Sigmoid colon (tissue), 7 donors: ENCODE measurements around the gene GAL3ST2. TPM values are rescaled to one million over a fixed set of nuclear protein-coding genes. Genes with fewer than 3 reads are reported as not detected.
"Not testable (repeated sequence)": the region's sequence is repeated elsewhere in the genome, so short reads cannot be mapped to it uniquely, and the experiment has no call there.

ENCODE experiments used
- DNase-seq: peaks from one replicate; pipeline ENCODE4 v3.0.0-alpha.2; 2019
- H3K27ac ChIP-seq, 4 donors: fragments of 200-600 bp; sonication (generic); one replicate each; pipeline ENCODE4 v1.5.1; 2016 to 2019; ENCODE audit warnings: mild to moderate bottlenecking in 1 of 4
- H3K27me3 ChIP-seq, 3 donors: fragments of 200-600 bp; sonication (generic); one replicate each; pipeline ENCODE4 v1.5.1; 2019; ENCODE audit warnings: mild to moderate bottlenecking in 1 of 3
- H3K36me3 ChIP-seq, 4 donors: fragments of 200-600 bp; sonication (generic); one replicate each; pipeline ENCODE4 v1.5.1; 2016 to 2019
- H3K4me1 ChIP-seq, 4 donors: fragments of 200-600 bp; sonication (generic); one replicate each; pipeline ENCODE4 v1.5.1; 2017 to 2019
- H3K4me3 ChIP-seq, 4 donors: fragments of 200-600 bp; sonication (generic); one replicate each; pipeline ENCODE4 v1.5.1; 2017 to 2019; ENCODE audit warnings: mild to moderate bottlenecking in 2 of 4, moderate library complexity in 1 of 4
- H3K9me3 ChIP-seq, 4 donors: fragments of 200-600 bp in 3 of 4; sonication (generic) in 3 of 4; one replicate each; pipeline versions ENCODE4 v1.5.1 to v1.6.1; 2013 to 2019
- CTCF ChIP-seq, 4 experiments: fragments of 450-650 bp in 3 of 4; fragments of 200-600 bp in 1 of 4; IDR thresholded peaks; one replicate each; pipeline ENCODE4 v1.5.1; 2016 to 2019; ENCODE audit warnings: antibody characterized with exemption in 4 of 4, mild to moderate bottlenecking in 3 of 4, moderate library complexity in 2 of 4
- EP300 ChIP-seq, 4 donors: sonication (generic); formaldehyde crosslinking; IDR thresholded peaks; one replicate each; pipeline ENCODE4 v1.6.1; 2017; ENCODE audit warnings: antibody characterized with exemption in 4 of 4
- POLR2A ChIP-seq, 2 donors: fragments of 450-650 bp; IDR thresholded peaks; one replicate each; pipeline ENCODE4 v1.6.1; 2016; ENCODE audit warnings: antibody characterized with exemption in 2 of 2, mild to moderate bottlenecking in 2 of 2, moderate library complexity in 2 of 2
- POLR2AphosphoS5 ChIP-seq, 4 donors: sonication (generic); formaldehyde crosslinking; IDR thresholded peaks; one replicate each; pipeline ENCODE4 v1.6.1; 2017; ENCODE audit warnings: antibody characterized with exemption in 4 of 4
- WGBS, 2 donors: extraction: QIAGEN DNeasy Blood & Tissue Kit; methylation state at CpG; one replicate each; pipeline ENCODE4 v1.1.7; 2013; 5-methylcytosine and 5-hydroxymethylcytosine counted together
- intact Hi-C: fragments of 100-400 bp; cut with DNase I; formaldehyde crosslinking; loops from one replicate; pipeline ENCODE4 v1.15.1; 2023
- polyA plus RNA-seq, 3 donors: library from polyadenylated mRNA; stranded (reverse); fragments of 200-250 nt; gene quantifications; one replicate each; pipeline ENCODE4 v1.2.3, GENCODE V29; 2013
- total RNA-seq, 4 donors: library from RNA; depleted of rRNA; stranded (reverse); fragments of >200 nt; gene quantifications; one replicate each; pipeline ENCODE4 v1.1.0, GENCODE V29; 2016
- donor health status: healthy with polysubstance abuse.
- donor health status: Bipolar disorder and iron deficiency.
- donor health status: healthy.

GAL3ST2 gene
- total and polyA plus RNA-seq, 7 donors = 0.33 to 13.6 (median 3.0) TPM; not detected in 2

GRCh38 chr2:241777686-241778627 lies 1.3 kb downstream of the GAL3ST2 start:
- Histone ChIP-seq H3K9me3 (no peaks in the 10 kb centered on the region), H3K27me3 (peaks cover 0 to 44% (median 35%) of the 10 kb centered on the region in 3 donors), H3K36me3 (no peaks in the 10 kb centered on the region), H3K4me3 (no peak overlapping the region), H3K27ac (no peak overlapping the region), H3K4me1 (no peaks in the 10 kb centered on the region)
- TF ChIP-seq CTCF (IDR thresholded peaks at IDR 0.05) (no peak), POLR2AphosphoS5 (IDR thresholded peaks at IDR 0.05) (no peak), POLR2A (IDR thresholded peaks at IDR 0.05) (no peak), EP300 (IDR thresholded peaks at IDR 0.05) (no peak)
- 14 to 68% methylated on average over 21 of the region's 21 CpGs for WGBS, 2 donors
- intact Hi-C loops = no loop called here
- peak; percentile 46 for DNase-seq

DNA sequence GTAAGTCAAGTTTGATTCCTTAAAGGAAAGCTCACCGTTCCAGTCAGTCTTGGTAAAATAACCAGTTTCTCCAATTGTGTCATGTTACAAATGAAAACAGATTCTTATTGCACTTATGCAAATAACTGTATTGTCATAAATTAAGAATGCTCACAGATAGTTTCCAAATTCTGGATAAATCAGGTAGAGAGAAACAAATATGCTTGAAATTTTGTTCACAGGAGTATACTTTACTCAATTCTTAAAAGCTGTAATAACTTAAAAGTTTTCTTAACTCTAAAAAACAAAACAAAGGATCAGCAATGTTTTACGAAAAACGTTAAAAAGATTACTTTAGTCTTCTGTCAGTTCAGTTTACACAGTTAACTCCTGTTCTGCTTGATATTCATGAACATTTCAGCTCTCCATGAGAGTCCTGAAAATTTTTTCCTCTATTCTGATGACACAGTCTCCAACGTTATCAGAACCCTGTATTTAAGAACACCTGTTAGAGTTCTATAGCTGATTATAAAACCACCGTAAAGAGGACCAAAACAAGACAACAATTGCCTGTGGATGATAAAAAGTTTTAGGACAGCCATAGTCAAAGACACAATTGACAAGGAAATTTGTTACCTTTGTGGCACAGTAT lies 4.4 kb downstream of the GAL3ST2 start:
- TF ChIP-seq CTCF (IDR thresholded peaks at IDR 0.05) (no peak), POLR2A (IDR thresholded peaks at IDR 0.05) (no peak), EP300 (IDR thresholded peaks at IDR 0.05) (no peak), POLR2AphosphoS5 (IDR thresholded peaks at IDR 0.05) (no peak)
- H3K4me3 ChIP-seq = no peak overlapping the region
- no peaks in the 10 kb centered on the region for H3K9me3 ChIP-seq
- no peaks in the 10 kb centered on the region for H3K36me3 ChIP-seq
- peaks cover 0 to 14% (median 7%) of the 10 kb centered on the region in 3 donors for H3K27me3 ChIP-seq
- WGBS, 2 donors = 54 to 82% methylated on average over 5 of the region's 5 CpGs
- DNase-seq = no peak
- no peak overlapping the region for H3K27ac ChIP-seq
- intact Hi-C loops = no loop called here
- H3K4me1 ChIP-seq = no peaks in the 10 kb centered on the region

- H3K4me3 ChIP-seq, intact Hi-C loops, H3K4me1 ChIP-seq, DNase-seq, H3K27ac ChIP-seq, H3K9me3 ChIP-seq, H3K27me3 ChIP-seq, H3K36me3 ChIP-seq: not testable (repeated sequence)
- 93 to 94% methylated on average over 3 of the region's 3 CpGs for WGBS, 2 donors
Observed at GRCh38 chr2:241782053-241782452, 5.4 kb downstream of the GAL3ST2 start.

DNA sequence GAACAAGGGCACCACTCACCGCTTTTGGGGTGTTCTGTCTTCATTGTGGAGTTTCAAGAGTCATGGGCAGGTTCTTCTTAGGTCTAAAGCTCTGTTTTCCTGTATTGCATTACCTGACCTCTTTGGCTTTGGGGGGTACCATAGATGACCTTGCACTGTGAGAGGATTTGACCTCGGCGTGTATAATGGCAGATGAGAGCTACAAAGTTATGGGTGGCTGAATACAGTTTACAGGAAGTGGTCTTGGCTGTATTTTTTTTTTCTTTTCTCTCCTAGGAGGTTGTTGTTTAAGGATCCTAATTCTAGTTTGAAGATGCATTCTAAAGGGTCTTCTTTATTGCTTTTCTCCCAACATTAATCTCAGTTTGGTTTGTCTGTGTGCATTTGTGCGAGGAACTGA lies 11.5 kb downstream of the GAL3ST2 start:
- Histone ChIP-seq H3K27ac (no peak overlapping the region), H3K4me3 (no peak overlapping the region), H3K36me3 (no peaks in the 10 kb centered on the region), H3K9me3 (no peaks in the 10 kb centered on the region), H3K27me3 (no peaks in the 10 kb centered on the region), H3K4me1 (no peaks in the 10 kb centered on the region)
- DNase-seq = no peak
- 80 to 83% methylated on average over 4 of the region's 4 CpGs for WGBS, 2 donors
- TF ChIP-seq POLR2AphosphoS5 (IDR thresholded peaks at IDR 0.05) = no peak
- no peak for TF ChIP-seq POLR2A (IDR thresholded peaks at IDR 0.05)
- TF ChIP-seq EP300 (IDR thresholded peaks at IDR 0.05) = no peak
- no peak for TF ChIP-seq CTCF (IDR thresholded peaks at IDR 0.05)
- intact Hi-C loops = no loop called here

DNA sequence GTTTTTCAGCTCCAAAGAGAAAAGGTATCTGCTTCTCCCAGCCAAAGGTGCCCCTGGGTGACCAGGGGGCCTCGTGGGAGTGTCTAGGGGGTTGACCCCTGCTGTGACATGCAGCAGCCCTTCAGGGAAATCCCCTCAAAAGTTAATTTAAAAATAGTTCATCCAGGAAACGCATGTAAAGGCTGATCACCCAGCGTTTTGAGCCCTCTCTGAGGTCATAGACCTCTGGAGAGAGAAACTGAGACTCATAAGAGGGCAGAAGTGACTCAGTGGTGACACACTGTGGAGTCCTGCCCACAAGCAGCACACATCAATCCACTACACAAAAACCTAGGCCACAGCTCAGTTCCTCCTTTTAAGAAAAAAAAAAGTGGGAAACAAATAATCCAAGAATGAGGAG lies 11.9 kb downstream of the GAL3ST2 start:
- Histone ChIP-seq H3K4me3 (no peak overlapping the region), H3K27ac (no peak overlapping the region), H3K9me3 (no peaks in the 10 kb centered on the region), H3K36me3 (no peaks in the 10 kb centered on the region), H3K27me3 (no peaks in the 10 kb centered on the region), H3K4me1 (no peaks in the 10 kb centered on the region)
- whole genome bisulfite sequencing, 2 donors = 13 to 34% methylated on average over 3 of the region's 3 CpGs
- DNase-seq = no peak
- TF ChIP-seq POLR2A (IDR thresholded peaks at IDR 0.05) (no peak), POLR2AphosphoS5 (IDR thresholded peaks at IDR 0.05) (no peak), EP300 (IDR thresholded peaks at IDR 0.05) (no peak), CTCF (IDR thresholded peaks at IDR 0.05) (no peak)
- intact Hi-C loops = no loop called here

DNA sequence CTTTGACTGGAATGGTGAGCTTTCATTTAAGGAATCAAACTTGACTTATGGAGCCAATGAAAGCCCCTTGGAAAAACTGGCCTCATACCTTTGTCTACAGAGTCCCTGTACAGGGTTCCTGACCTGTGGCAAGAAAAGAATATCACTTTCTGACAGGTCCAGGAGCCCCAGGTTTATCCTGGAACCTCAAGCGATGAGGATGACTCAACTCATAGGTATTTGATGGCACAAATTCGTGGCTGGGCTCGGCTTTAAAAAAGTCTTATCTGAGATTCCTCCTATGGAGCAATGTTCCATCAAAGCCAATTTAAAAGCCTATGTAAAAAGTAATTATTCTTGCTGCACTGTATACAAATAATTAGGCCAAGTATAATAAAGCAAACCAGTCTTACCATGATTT lies 14.8 kb downstream of the GAL3ST2 start:
- H3K36me3 ChIP-seq, H3K9me3 ChIP-seq, intact Hi-C loops, H3K27ac ChIP-seq, H3K4me3 ChIP-seq, H3K27me3 ChIP-seq, DNase-seq, H3K4me1 ChIP-seq: not testable (repeated sequence)
- 14 to 69% methylated on average over 3 of the region's 3 CpGs for WGBS, 2 donors
